Measurements from ENCODE around the gene KBTBD7. TPM values are rescaled to one million over a fixed set of nuclear protein-coding genes. Genes with fewer than 3 reads are reported as not detected.
A peak's percentile ranks its signal among the peaks of the same experiment; 100 is the strongest.
"Not testable (repeated sequence)": the region's sequence is repeated elsewhere in the genome, so short reads cannot be mapped to it uniquely, and the experiment has no call there.

Gene KBTBD7
- total RNA-seq, 2 experiments from 2014 or later: 4.2 to 4.3 TPM

DNA sequence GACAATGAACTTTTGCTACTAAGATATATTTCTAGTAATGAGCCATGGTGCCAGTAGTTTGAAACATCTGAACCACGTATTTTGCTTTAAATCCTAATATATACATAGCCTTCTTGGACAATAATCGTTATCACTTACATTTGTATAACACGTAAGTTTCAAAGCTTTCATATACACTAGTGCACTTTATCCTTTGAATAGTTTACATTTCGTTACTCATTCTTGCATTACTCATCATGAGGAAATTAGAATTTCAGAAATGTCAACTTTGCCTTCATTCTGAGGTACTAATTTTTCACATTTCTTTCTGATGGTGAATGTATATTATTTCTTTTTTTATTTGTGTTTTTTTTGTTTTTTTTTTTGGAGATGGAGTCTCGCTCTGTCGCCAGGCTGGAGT lies 5.8 kb downstream of the KBTBD7 start:
- peaks cover 22% of the 10 kb centered on the region for H3K4me1 Mint-ChIP-seq (ENCODE audit: low read depth)
- no peak overlapping the region for H3K27ac Mint-ChIP-seq
- H3K4me3 Mint-ChIP-seq: no peak overlapping the region
- intact Hi-C loops (cut with micrococcal nuclease): no loop called here
- DNase-seq: no peak
- H3K27me3 Mint-ChIP-seq (ENCODE audit: low read depth): no peaks in the 10 kb centered on the region
- H3K9me3 Mint-ChIP-seq: no peaks in the 10 kb centered on the region
- CTCF ChIA-PET: interaction anchor here (0.5 kb wide), 1 partner anchor 31 kb away, joined by 3 read pairs; no protein-coding TSS in a partner anchor
- H3K36me3 Mint-ChIP-seq (ENCODE audit: low read depth): peaks cover 15% of the 10 kb centered on the region

- H3K4me3 Mint-ChIP-seq: no peak overlapping the region
- peaks cover 9% of the 10 kb centered on the region for H3K36me3 Mint-ChIP-seq (ENCODE audit: low read depth)
- CTCF ChIA-PET: interaction anchor here (0.7 kb wide), 1 partner anchor 10 kb away, joined by 3 read pairs; no protein-coding TSS in a partner anchor
- intact Hi-C loops (cut with micrococcal nuclease): no loop called here
- DNase-seq: no peak
- H3K4me1 Mint-ChIP-seq (ENCODE audit: low read depth): peaks cover 6% of the 10 kb centered on the region
- no peaks in the 10 kb centered on the region for H3K27me3 Mint-ChIP-seq (ENCODE audit: low read depth)
- no peaks in the 10 kb centered on the region for H3K9me3 Mint-ChIP-seq
- no peak overlapping the region for H3K27ac Mint-ChIP-seq
Observed at GRCh38 chr13:41186481-41186880, 7.9 kb downstream of the KBTBD7 start.

- Mint-ChIP-seq H3K27ac (no peak overlapping the region), H3K9me3 (no peaks in the 10 kb centered on the region), H3K36me3 (ENCODE audit: low read depth) (no peaks in the 10 kb centered on the region), H3K4me3 (no peak overlapping the region), H3K4me1 (ENCODE audit: low read depth) (peaks cover 15% of the 10 kb centered on the region), H3K27me3 (ENCODE audit: low read depth) (no peaks in the 10 kb centered on the region)
- intact Hi-C loops (cut with micrococcal nuclease): no loop called here
- DNase-seq: no peak
- CTCF ChIA-PET: interaction anchor here (0.6 kb wide), 1 partner anchor 1282 kb away, joined by 3 read pairs; no protein-coding TSS in a partner anchor
Observed at GRCh38 chr13:41182231-41182630, 12.1 kb downstream of the KBTBD7 start.

DNA sequence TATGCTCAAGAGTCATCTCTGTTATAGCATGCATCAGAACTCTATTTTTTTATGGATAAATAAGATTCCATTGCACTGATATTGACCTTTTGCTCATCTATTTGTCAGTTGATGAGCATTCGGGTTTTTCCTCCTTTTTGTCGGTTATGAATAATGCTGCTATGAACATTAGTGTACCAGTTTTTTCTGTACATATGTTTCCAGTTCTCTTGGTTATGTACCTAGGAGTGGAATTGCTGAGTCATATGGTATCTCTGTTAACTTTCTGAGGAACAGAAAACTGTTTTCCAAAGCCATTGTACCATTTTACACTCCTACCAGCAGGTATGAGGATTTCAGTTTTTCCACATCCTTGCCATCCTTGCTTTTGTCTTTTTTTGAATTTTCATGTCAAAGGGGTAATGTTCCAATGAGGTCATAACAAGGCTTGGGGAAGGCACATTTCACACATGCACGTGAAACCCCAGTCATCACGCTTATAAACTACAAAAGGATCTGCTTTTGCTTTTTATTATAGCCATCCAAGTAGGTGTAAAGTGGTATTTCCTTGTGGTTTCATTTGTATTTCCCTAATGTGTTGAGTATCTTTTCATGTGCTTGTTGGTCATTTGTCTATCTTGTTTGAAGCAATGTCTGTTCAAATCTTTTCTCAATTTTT lies 14.6 kb downstream of the KBTBD7 start:
- H3K4me1 Mint-ChIP-seq (ENCODE audit: low read depth): peaks cover 15% of the 10 kb centered on the region
- H3K27ac Mint-ChIP-seq: peak overlapping the region; percentile 66
- peak; percentile 7 for DNase-seq
- peaks cover 9% of the 10 kb centered on the region for H3K36me3 Mint-ChIP-seq (ENCODE audit: low read depth)
- H3K9me3 Mint-ChIP-seq: peaks cover 16% of the 10 kb centered on the region
- intact Hi-C loops (cut with micrococcal nuclease): no loop called here
- CTCF ChIA-PET: no interaction called here
- no peak overlapping the region for H3K4me3 Mint-ChIP-seq
- H3K27me3 Mint-ChIP-seq (ENCODE audit: low read depth): no peaks in the 10 kb centered on the region

GRCh38 chr13:41178040-41178439 lies 16.3 kb downstream of the KBTBD7 start:
- Mint-ChIP-seq H3K9me3 (peaks cover 19% of the 10 kb centered on the region), H3K36me3 (ENCODE audit: low read depth) (peaks cover 10% of the 10 kb centered on the region), H3K4me3 (no peak overlapping the region), H3K27ac (no peak overlapping the region), H3K4me1 (ENCODE audit: low read depth) (peaks cover 15% of the 10 kb centered on the region), H3K27me3 (ENCODE audit: low read depth) (no peaks in the 10 kb centered on the region)
- CTCF ChIA-PET: no interaction called here
- intact Hi-C loops (cut with micrococcal nuclease): no loop called here
- no peak for DNase-seq

- H3K4me3 Mint-ChIP-seq: no peak overlapping the region
- intact Hi-C loops (cut with micrococcal nuclease): no loop called here
- no peak overlapping the region for H3K27ac Mint-ChIP-seq
- peaks cover 19% of the 10 kb centered on the region for H3K9me3 Mint-ChIP-seq
- no peak for DNase-seq
- H3K36me3 Mint-ChIP-seq (ENCODE audit: low read depth): peaks cover 10% of the 10 kb centered on the region
- H3K4me1 Mint-ChIP-seq (ENCODE audit: low read depth): peaks cover 15% of the 10 kb centered on the region
- no peaks in the 10 kb centered on the region for H3K27me3 Mint-ChIP-seq (ENCODE audit: low read depth)
- CTCF ChIA-PET: no interaction called here
Observed at GRCh38 chr13:41177616-41178015, 16.8 kb downstream of the KBTBD7 start.

DNA sequence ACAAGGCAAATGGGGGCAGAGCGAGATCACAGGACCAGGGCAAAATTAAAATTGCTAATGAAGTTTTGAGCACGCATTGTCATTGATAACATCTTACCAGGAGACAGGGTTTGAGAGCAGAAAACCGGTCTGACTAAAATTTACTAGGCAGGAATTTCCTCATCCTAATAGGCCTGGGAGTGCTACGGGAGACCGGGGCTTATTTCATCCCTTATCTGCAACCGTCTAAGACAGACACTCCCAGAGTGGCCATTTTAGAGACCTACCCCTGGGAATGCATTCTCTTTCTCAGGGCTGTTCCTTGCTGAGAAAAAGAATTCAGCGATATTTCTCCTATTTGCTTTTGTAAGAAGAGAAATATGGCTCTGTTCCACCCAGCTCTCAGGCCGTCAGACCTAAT lies 18.8 kb downstream of the KBTBD7 start:
- H3K9me3 Mint-ChIP-seq: peaks cover 19% of the 10 kb centered on the region
- intact Hi-C loops (cut with micrococcal nuclease): not testable (repeated sequence)

GRCh38 chr13:41162151-41162550 lies 32.2 kb downstream of the KBTBD7 start:
- no peak overlapping the region for H3K27ac Mint-ChIP-seq
- CTCF ChIA-PET: no interaction called here

More for the DNA sequence above, 18.8 kb downstream of the KBTBD7 start:
- H3K36me3 Mint-ChIP-seq (ENCODE audit: low read depth); DNase-seq; H3K27ac Mint-ChIP-seq; CTCF ChIA-PET; H3K27me3 Mint-ChIP-seq (ENCODE audit: low read depth); H3K4me3 Mint-ChIP-seq: not testable (repeated sequence)
- peaks cover 13% of the 10 kb centered on the region for H3K4me1 Mint-ChIP-seq (ENCODE audit: low read depth)

GRCh38 chr13:41159174-41159573 lies 35.2 kb downstream of the KBTBD7 start:
- Mint-ChIP-seq H3K4me1 (ENCODE audit: low read depth) (no peaks in the 10 kb centered on the region), H3K4me3 (no peak overlapping the region), H3K27ac (no peak overlapping the region), H3K36me3 (ENCODE audit: low read depth) (peaks cover 3% of the 10 kb centered on the region), H3K27me3 (ENCODE audit: low read depth) (no peaks in the 10 kb centered on the region), H3K9me3 (no peaks in the 10 kb centered on the region)
- CTCF ChIA-PET: no interaction called here
- DNase-seq: no peak
- intact Hi-C loops (cut with micrococcal nuclease): no loop called here

More at GRCh38 chr13:41162151-41162550, 32.2 kb downstream of the KBTBD7 start:
- intact Hi-C loops (cut with micrococcal nuclease): no loop called here
- H3K9me3 Mint-ChIP-seq: no peaks in the 10 kb centered on the region
- no peak overlapping the region for H3K4me3 Mint-ChIP-seq
- H3K27me3 Mint-ChIP-seq (ENCODE audit: low read depth): no peaks in the 10 kb centered on the region
- H3K36me3 Mint-ChIP-seq (ENCODE audit: low read depth): peaks cover 3% of the 10 kb centered on the region
- DNase-seq: no peak
- no peaks in the 10 kb centered on the region for H3K4me1 Mint-ChIP-seq (ENCODE audit: low read depth)

DNA sequence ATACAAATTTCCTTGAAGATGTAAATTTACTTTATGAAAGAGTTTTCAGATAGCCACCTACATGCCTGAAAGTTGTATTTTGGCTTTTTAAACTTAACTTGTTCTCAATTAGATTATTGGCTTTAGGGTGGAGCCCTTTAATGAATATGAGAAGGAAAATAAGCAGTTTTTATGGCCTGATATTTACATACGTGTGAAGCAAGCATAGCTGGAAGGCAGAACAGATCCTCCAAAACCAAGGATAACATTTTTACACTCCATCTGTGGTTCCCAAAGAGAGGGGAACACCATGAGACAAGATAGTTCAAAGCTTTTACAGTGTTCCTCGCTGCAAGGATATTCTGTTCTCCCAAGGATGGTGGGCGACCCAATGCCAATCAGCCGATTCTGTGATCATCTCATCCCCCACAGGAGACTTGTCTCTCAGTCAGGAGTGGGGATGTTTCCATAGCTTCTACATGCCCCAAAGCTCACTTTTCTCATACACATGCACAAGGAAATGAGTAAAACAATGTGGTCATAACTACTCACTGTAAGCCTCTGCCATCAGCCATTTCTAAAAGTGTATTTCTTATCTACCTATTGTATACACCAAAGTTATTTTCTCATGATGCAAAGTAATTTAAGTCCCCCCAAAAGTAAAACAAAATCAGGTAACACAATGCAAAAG lies 37.2 kb downstream of the KBTBD7 start:
- CTCF ChIA-PET: interaction anchor here (0.6 kb wide), 1 partner anchor 376 kb away, joined by 3 read pairs; no protein-coding TSS in a partner anchor
- no peaks in the 10 kb centered on the region for H3K4me1 Mint-ChIP-seq (ENCODE audit: low read depth)
- peaks cover 5% of the 10 kb centered on the region for H3K9me3 Mint-ChIP-seq
- H3K4me3 Mint-ChIP-seq: no peak overlapping the region
- DNase-seq: no peak
- no peaks in the 10 kb centered on the region for H3K27me3 Mint-ChIP-seq (ENCODE audit: low read depth)
- intact Hi-C loops (cut with micrococcal nuclease): no loop called here
- H3K36me3 Mint-ChIP-seq (ENCODE audit: low read depth): peaks cover 5% of the 10 kb centered on the region
- no peak overlapping the region for H3K27ac Mint-ChIP-seq

- CTCF ChIA-PET: no interaction called here
- intact Hi-C loops (cut with micrococcal nuclease): no loop called here
Observed at GRCh38 chr13:41156620-41157019, 37.7 kb downstream of the KBTBD7 start.

DNA sequence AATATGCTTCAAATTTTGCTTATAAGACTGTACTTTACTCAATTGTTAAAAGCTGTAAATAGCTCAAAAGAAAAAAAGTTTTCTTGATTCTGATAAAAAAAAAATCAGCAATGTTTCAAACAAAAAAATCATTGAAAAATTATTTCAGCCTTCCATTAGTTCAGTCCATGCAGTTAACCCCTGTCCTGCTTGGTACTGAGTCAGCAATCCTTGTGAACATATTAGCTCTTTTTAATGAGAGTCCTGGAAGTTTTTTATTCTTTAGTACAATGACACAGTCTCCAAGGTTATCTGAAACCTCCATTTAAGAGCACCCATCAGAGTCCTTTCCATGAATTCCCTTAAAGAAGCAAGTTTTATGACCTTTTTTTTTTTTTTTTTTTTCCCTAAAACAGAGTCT lies 40.3 kb downstream of the KBTBD7 start:
- Mint-ChIP-seq H3K27me3 (ENCODE audit: low read depth) (no peaks in the 10 kb centered on the region), H3K4me1 (ENCODE audit: low read depth) (no peaks in the 10 kb centered on the region), H3K4me3 (no peak overlapping the region), H3K9me3 (peaks cover 34% of the 10 kb centered on the region), H3K36me3 (ENCODE audit: low read depth) (peaks cover 33% of the 10 kb centered on the region), H3K27ac (no peak overlapping the region)
- intact Hi-C loops (cut with micrococcal nuclease): no loop called here
- no peak for DNase-seq
- CTCF ChIA-PET: interaction anchor here (0.6 kb wide), 1 partner anchor 25 kb away, joined by 6 read pairs; no protein-coding TSS in a partner anchor

More at GRCh38 chr13:41156620-41157019, 37.7 kb downstream of the KBTBD7 start:
- no peak for DNase-seq
- no peak overlapping the region for H3K4me3 Mint-ChIP-seq
- H3K4me1 Mint-ChIP-seq (ENCODE audit: low read depth): no peaks in the 10 kb centered on the region
- no peak overlapping the region for H3K27ac Mint-ChIP-seq
- H3K27me3 Mint-ChIP-seq (ENCODE audit: low read depth): no peaks in the 10 kb centered on the region
- H3K9me3 Mint-ChIP-seq: peaks cover 11% of the 10 kb centered on the region
- H3K36me3 Mint-ChIP-seq (ENCODE audit: low read depth): peaks cover 8% of the 10 kb centered on the region

- Mint-ChIP-seq H3K4me3 (no peak overlapping the region), H3K27ac (no peak overlapping the region), H3K9me3 (peaks cover 51% of the 10 kb centered on the region), H3K27me3 (ENCODE audit: low read depth) (no peaks in the 10 kb centered on the region), H3K4me1 (ENCODE audit: low read depth) (no peaks in the 10 kb centered on the region), H3K36me3 (ENCODE audit: low read depth) (peaks cover 46% of the 10 kb centered on the region)
- no peak for DNase-seq
- CTCF ChIA-PET: no interaction called here
- intact Hi-C loops (cut with micrococcal nuclease): no loop called here
Observed at GRCh38 chr13:41152005-41152404, 42.4 kb downstream of the KBTBD7 start.
